GM12878 (cell line): ENCODE data around the gene ROR2. TPM values are rescaled to one million over a fixed set of nuclear protein-coding genes. Genes with fewer than 3 reads are reported as not detected.

Experiments used
- ATAC-seq: fragments of 200-7000 bp; cut with Tn5 transposase; 3 replicates; pipeline ENCODE4 v1.9.1; 2020; ENCODE audit warnings: mild to moderate bottlenecking, moderate library complexity
- BruUV-seq: library from RNA; stranded (reverse); fragments of 400-500 nt; replicated peaks from 2 replicates; lab custom pipeline; 2021; lab: Mats Ljungman, UMichigan
- CTCF ChIA-PET: fragments of 300-600 bp; sonication (Branson Sonifier 250); formaldehyde crosslinking; extraction: SDS; loops from one replicate; lab custom pipeline; 2021; ENCODE audit warnings: inconsistent platforms; lab: Yijun Ruan, JAX
- POLR2A ChIA-PET: fragments of 350-600 bp; formaldehyde crosslinking; extraction: SDS; loops from one replicate; lab custom pipeline; 2021; ENCODE audit warnings: inconsistent platforms; lab: Charles Lee
- RAD21 ChIA-PET: fragments of 300-600 bp; sonication (Branson Sonifier 250); formaldehyde crosslinking; loops from one replicate; lab custom pipeline; 2023; ENCODE audit warnings: antibody characterized with exemption; ENCODE audit not compliant: unreplicated experiment; lab: Charles Lee
- SMC1A ChIA-PET: fragments of 300-600 bp; sonication (Branson Sonifier 250); formaldehyde crosslinking; loops from one replicate; lab custom pipeline; 2023; ENCODE audit not compliant: unreplicated experiment, uncharacterized antibody; lab: Charles Lee
- DNase-seq: peaks from one replicate; pipeline ENCODE4 v3.0.0-alpha.2; 2011; ENCODE audit warnings: low read depth, low spot score
- FAIRE-seq: peaks from 3 replicates; lab custom pipeline; 2011; peaks lifted over from hg19 to GRCh38; lab: Jason Lieb, UNC
- H2AFZ ChIP-seq: 2 replicates; pipeline ENCODE4 v1.6.0; 2011; ENCODE audit warnings: low read depth, low read length, control low read depth; ENCODE audit not compliant: control insufficient read depth
- H3K27ac ChIP-seq: 2 replicates; pipeline ENCODE4 v1.5.1; 2011; ENCODE audit warnings: control low read depth; ENCODE audit not compliant: control insufficient read depth, insufficient read depth
- H3K27me3 ChIP-seq, 2 experiments: replicated peaks in 1 of 2; 2 replicates each; pipeline versions ENCODE4 v1.6.0 to v1.6.1; 2011; ENCODE audit warnings: low read length in 1 of 2; ENCODE audit not compliant: control insufficient read depth in 2 of 2, insufficient read depth in 2 of 2
- H3K36me3 ChIP-seq, 2 experiments: 2 replicates each; pipeline ENCODE4 v1.5.1; 2011; ENCODE audit warnings: low read length in 1 of 2; ENCODE audit not compliant: control insufficient read depth in 2 of 2, insufficient read depth in 2 of 2
- H3K4me1 ChIP-seq: 2 replicates; pipeline ENCODE4 v1.6.1; 2011; ENCODE audit warnings: mild to moderate bottlenecking, low read length, moderate library complexity, mixed read lengths; ENCODE audit not compliant: control insufficient read depth, insufficient read depth
- H3K4me2 ChIP-seq: 2 replicates; pipeline ENCODE4 v1.6.0; 2011; ENCODE audit warnings: control low read depth; ENCODE audit not compliant: control insufficient read depth, insufficient read depth
- H3K4me3 ChIP-seq: fragments of 200-600 bp; sonication (generic); 2 replicates; pipeline ENCODE4 v1.5.1; 2016
- H3K79me2 ChIP-seq: 2 replicates; pipeline ENCODE4 v1.6.0; 2011; ENCODE audit warnings: low read length; ENCODE audit not compliant: control insufficient read depth, insufficient read depth
- H3K9ac ChIP-seq: 2 replicates; pipeline ENCODE4 v1.8.0; 2011; ENCODE audit warnings: low read length, control low read depth, mixed read lengths; ENCODE audit not compliant: control insufficient read depth, insufficient read depth
- H3K9me3 ChIP-seq: replicated peaks from 3 replicates; pipeline ENCODE4 v1.5.1; 2011; ENCODE audit warnings: mild to moderate bottlenecking, low read length; ENCODE audit not compliant: control insufficient read depth, insufficient read depth
- H4K20me1 ChIP-seq: 2 replicates; pipeline ENCODE4 v1.6.0; 2011; ENCODE audit not compliant: control insufficient read depth, insufficient read depth
- BRCA1 ChIP-seq: IDR thresholded peaks from 2 replicates; pipeline ENCODE4 v1.6.1; 2011; ENCODE audit warnings: low read depth, low read length, improper control_type of control experiment
- CHD1 ChIP-seq: IDR thresholded peaks from 2 replicates; pipeline ENCODE4 v1.6.1; 2012; ENCODE audit warnings: low read depth, low read length, improper control_type of control experiment
- E4F1 ChIP-seq: fragments of 450-650 bp; IDR thresholded peaks from 2 replicates; pipeline ENCODE4 v1.6.1; 2018; ENCODE audit warnings: borderline replicate concordance, mild to moderate bottlenecking; ENCODE audit not compliant: partially characterized antibody
- EGR1 ChIP-seq, 2 experiments: IDR thresholded peaks; 1 replicate in 1 of 2; 2 replicates in 1 of 2; pipeline ENCODE4 v1.6.1; 2011 to 2012; ENCODE audit warnings: low read depth in 2 of 2, low read length in 2 of 2, borderline replicate concordance in 1 of 2, mild to moderate bottlenecking in 1 of 2, moderate library complexity in 1 of 2
- ELK1 ChIP-seq: IDR thresholded peaks from 2 replicates; pipeline ENCODE4 v1.6.1; 2012; ENCODE audit warnings: low read depth, low read length, improper control_type of control experiment
- NFYB ChIP-seq: IDR thresholded peaks from 2 replicates; pipeline ENCODE4 v1.6.1; 2011; ENCODE audit warnings: low read depth, mild to moderate bottlenecking, low read length, improper control_type of control experiment, moderate library complexity; ENCODE audit not compliant: insufficient read depth
- NR2C1 ChIP-seq: fragments of 450-650 bp; IDR thresholded peaks from 2 replicates; pipeline ENCODE4 v1.6.1; 2017; ENCODE audit warnings: antibody characterized with exemption, mild to moderate bottlenecking, moderate library complexity
- POLR2AphosphoS5 ChIP-seq: IDR thresholded peaks from 2 replicates; pipeline ENCODE4 v1.6.1; 2011; ENCODE audit warnings: mild to moderate bottlenecking, low read length, inconsistent platforms
- RB1 ChIP-seq: fragments of 450-650 bp; formaldehyde crosslinking; IDR thresholded peaks from 2 replicates; pipeline ENCODE4 v1.6.1; 2017; ENCODE audit warnings: mild to moderate bottlenecking, borderline replicate concordance
- RUNX3 ChIP-seq: IDR thresholded peaks from 2 replicates; pipeline ENCODE4 v1.6.1; 2012; ENCODE audit warnings: low read length, inconsistent platforms
- SMC3 ChIP-seq: IDR thresholded peaks from 2 replicates; pipeline ENCODE4 v1.6.1; 2011; ENCODE audit warnings: low read length, improper control_type of control experiment, borderline replicate concordance
- SUZ12 ChIP-seq: fragments of 200-600 bp; sonication (generic); IDR thresholded peaks from one replicate; pipeline ENCODE4 v1.6.1; 2018; ENCODE audit warnings: antibody characterized with exemption, mild to moderate bottlenecking; ENCODE audit not compliant: unreplicated experiment
- ZNF274 ChIP-seq: IDR thresholded peaks from one replicate; pipeline ENCODE4 v1.8.0; 2011; ENCODE audit not compliant: insufficient read length, insufficient read depth
- ZZZ3 ChIP-seq: IDR thresholded peaks from 2 replicates; pipeline ENCODE4 v1.6.1; 2011; ENCODE audit warnings: low read depth; ENCODE audit not compliant: control insufficient read depth, insufficient read length
- WGBS: methylation state at CpG from one replicate; pipeline ENCODE4 v1.1.6; 2016; ENCODE audit warnings: low lambda C conversion rate; ENCODE audit not compliant: insufficient replicate concordance, insufficient coverage; ENCODE audit errors: missing lambda C conversion rate; 5-methylcytosine and 5-hydroxymethylcytosine counted together
- in situ Hi-C: fragments of 300-500 bp; cut with MboI; formaldehyde crosslinking; loops from 9 replicates; pipeline ENCODE4 v1.14.3; 2018; ENCODE audit warnings: mixed read lengths
- intact Hi-C: fragments of 100-400 bp; cut with micrococcal nuclease; formaldehyde crosslinking; loops from one replicate; pipeline ENCODE4 v1.14.2; 2022; ENCODE audit not compliant: unreplicated experiment
- polyA plus RNA-seq, 11 experiments: library from polyadenylated mRNA; depleted of rRNA in 4 of 11; unstranded in 6 of 11; stranded (reverse) in 5 of 11; fragments of >200 nt; fragmentation: Nextera tagmentation in 4 of 11; fragmentation: Illumina TruSeq in 1 of 11; extraction: Ambion mirVana in 4 of 11; extraction: Trizol in 1 of 11; gene quantifications; 1 replicate in 1 of 11; 2 replicates in 10 of 11; pipeline versions ENCODE4 v1.2.1 to v1.2.3, GENCODE V29; 2011 to 2016; ENCODE audit warnings: inconsistent platforms in 2 of 11, missing spikeins in 2 of 11, low read depth in 1 of 11
- total RNA-seq, 4 experiments: library from RNA; depleted of rRNA in 3 of 4; stranded (reverse); fragments of >200 nt in 3 of 4; fragmentation: Illumina TruSeq in 1 of 4; extraction: Trizol in 1 of 4; gene quantifications; 2 replicates each; pipeline versions ENCODE4 v1.2.1 to v1.2.3, GENCODE V29; 2013 to 2021

Gene ROR2
- total and polyA plus RNA-seq, 10 of the 15 experiments (the other 5 are each of a cell fraction or from before 2014, with no cell fraction given), result 0.03 to 0.05 TPM; not detected in 8

- FAIRE-seq (no peak), DNase-seq (no peak), ATAC-seq (peak; percentile 44; the same call in 2 of the 3 replicates)
- no peaks in the 10 kb centered on the region; the same call in 2 of the 3 replicates for H3K9me3 ChIP-seq
- no peak overlapping the region for H3K4me2 ChIP-seq
- ChIA-PET POLR2A (no interaction called here), SMC1A (no interaction called here), RAD21 (no interaction called here), CTCF (no interaction called here)
- H3K9ac ChIP-seq, result no peak overlapping the region
- no peaks in the 10 kb centered on the region for H3K79me2 ChIP-seq
- H3K36me3 ChIP-seq, result no peaks in the 10 kb centered on the region
- intact Hi-C loops, result no loop called here
- H3K4me3 ChIP-seq, result no peak overlapping the region
- 22% methylated on average over 44 of the region's 66 CpGs for WGBS
- H3K27me3 ChIP-seq, result peaks cover 10 to 25% of the 10 kb centered on the region in 2 experiments
- H4K20me1 ChIP-seq, result no peaks in the 10 kb centered on the region
- in situ Hi-C loops, result no loop called here
- TF ChIP-seq POLR2AphosphoS5 (no peak), BRCA1 (no peak), EGR1 (IDR thresholded peaks at IDR 0.05; ENCODE audit: borderline replicate concordance in 1 of 2, low read depth in 2 of 2, low read length in 2 of 2) (peak in 1 of 2 experiments; percentile 33; a peak in 1 of 3 replicates), SUZ12 (peak; percentile 88)
- H3K4me1 ChIP-seq, result no peaks in the 10 kb centered on the region
- no peak overlapping the region for H2AFZ ChIP-seq
- H3K27ac ChIP-seq, result no peak overlapping the region
- no TSS peak for BruUV-seq
Measured at GRCh38 chr9:91948597-91949391, 1.2 kb downstream of the ROR2 start.

GRCh38 chr9:91948101-91948596, 1.9 kb downstream of the ROR2 start:
- Histone ChIP-seq H2AFZ (no peak overlapping the region), H3K9ac (no peak overlapping the region), H3K27me3 (peaks cover 10 to 22% of the 10 kb centered on the region in 2 experiments), H3K79me2 (no peaks in the 10 kb centered on the region), H3K36me3 (no peaks in the 10 kb centered on the region), H4K20me1 (no peaks in the 10 kb centered on the region), H3K9me3 (no peaks in the 10 kb centered on the region; the same call in 2 of the 3 replicates), H3K27ac (no peak overlapping the region), H3K4me3 (no peak overlapping the region), H3K4me1 (no peaks in the 10 kb centered on the region), H3K4me2 (no peak overlapping the region)
- ChIA-PET SMC1A (no interaction called here), RAD21 (no interaction called here), CTCF (no interaction called here), POLR2A (no interaction called here)
- DNase-seq (no peak), FAIRE-seq (no peak), ATAC-seq (no peak)
- BruUV-seq, result no TSS peak
- intact Hi-C loops (no loop called here), in situ Hi-C loops (no loop called here)
- WGBS, result 40% methylated on average over 12 of the region's 12 CpGs
- TF ChIP-seq ZZZ3, result no peak
- no peak for TF ChIP-seq SMC3
- TF ChIP-seq RUNX3, result no peak
- no peak for TF ChIP-seq E4F1
- no peak for TF ChIP-seq NR2C1
- no peak for TF ChIP-seq RB1
- no peak for TF ChIP-seq NFYB
- TF ChIP-seq CHD1, result no peak
- no peak for TF ChIP-seq ELK1
- no peak for TF ChIP-seq ZNF274
